HuH-7.5 (cell line): Measurements from ENCODE around the gene MDFI.

Experiments
- DNase-seq: peaks from one replicate; pipeline ENCODE4 v3.0.0; 2011; ENCODE audit warnings: low spot score

Gene MDFI

DNA sequence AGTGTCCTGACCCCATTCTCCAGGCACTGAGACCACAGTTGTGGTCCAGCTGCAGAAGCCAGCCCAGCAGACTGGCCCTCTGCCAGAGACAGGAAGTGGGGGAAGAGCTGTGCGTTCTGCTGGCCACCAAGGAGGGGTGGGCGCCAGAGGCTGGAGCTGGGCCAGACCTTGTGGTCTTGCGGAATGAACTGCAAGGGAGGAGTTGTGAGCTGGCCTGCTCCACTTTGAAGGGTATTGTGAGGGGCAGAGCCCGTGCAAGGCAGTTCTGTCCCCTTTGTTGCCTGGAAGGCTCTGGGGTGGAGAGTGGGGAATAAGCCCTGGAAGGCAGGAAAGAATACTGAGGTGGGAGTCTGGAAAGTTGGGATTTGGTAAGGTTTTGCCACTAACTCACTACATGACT, 3.6 kb upstream of the MDFI start:
- no peak for DNase-seq

DNA sequence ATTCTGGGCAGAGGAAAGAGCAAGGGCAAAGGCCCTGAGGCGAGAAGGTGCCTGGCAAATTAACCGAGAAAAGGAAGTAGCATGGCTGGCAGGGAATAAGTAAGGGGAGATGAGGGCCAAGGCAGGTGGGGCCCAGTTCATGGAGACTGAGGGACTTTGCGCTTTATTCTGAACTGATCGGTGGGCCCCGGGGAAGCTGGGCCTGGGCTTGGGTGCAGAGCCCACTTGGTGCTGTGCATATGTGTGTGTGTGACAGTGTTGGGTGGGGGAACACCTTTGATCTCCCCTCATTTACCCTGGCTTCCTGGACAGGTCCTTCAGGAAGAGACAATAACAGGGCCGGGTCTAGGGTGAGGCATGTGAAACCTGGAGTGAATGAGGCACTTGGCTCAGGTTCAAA, 2.9 kb upstream of the MDFI start:
- no peak for DNase-seq

- no peak for DNase-seq
Observed at GRCh38 chr6:41636833-41637193, 1.5 kb upstream of the MDFI start.

DNA sequence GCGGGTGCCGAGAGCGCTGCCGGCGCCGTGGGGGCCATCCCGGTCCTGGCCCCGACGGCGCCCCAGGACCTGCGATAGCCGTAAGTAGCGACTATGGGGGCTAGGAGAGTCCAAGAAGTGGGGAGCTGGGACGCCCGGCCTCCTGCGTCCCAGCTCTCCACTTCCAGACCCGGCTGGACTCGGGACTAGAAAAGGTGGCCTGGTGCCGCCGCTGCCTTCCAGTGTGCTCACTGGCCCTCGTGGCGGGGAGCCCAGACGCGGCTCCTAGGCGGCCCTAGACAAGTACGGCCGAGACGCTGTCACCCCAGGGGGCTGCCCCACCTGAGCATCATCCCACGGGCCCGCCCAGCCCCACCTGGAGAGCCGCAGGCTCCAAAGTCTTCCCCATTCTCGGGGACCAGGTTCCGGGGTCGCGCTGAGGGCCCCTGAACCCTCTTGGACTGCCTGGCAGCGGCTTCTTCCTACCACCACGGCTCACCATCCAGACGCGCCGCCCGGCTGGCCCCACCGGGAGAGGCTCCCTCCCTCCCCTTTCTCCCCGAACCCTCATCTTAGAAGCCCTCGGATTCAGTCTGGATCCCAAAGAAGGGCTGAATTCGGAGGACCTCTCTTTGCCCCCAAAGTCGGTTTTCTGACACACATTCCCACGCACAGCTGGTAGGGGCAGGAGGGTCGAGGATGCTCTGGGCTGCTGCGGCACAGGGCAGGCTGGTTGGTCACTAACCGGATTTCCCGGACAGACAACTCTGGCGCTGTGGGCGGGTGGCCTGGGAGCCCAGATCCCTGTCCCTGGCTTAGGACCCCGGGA, 870 bp upstream of the MDFI start:
- DNase-seq, result peak; percentile 35

DNA sequence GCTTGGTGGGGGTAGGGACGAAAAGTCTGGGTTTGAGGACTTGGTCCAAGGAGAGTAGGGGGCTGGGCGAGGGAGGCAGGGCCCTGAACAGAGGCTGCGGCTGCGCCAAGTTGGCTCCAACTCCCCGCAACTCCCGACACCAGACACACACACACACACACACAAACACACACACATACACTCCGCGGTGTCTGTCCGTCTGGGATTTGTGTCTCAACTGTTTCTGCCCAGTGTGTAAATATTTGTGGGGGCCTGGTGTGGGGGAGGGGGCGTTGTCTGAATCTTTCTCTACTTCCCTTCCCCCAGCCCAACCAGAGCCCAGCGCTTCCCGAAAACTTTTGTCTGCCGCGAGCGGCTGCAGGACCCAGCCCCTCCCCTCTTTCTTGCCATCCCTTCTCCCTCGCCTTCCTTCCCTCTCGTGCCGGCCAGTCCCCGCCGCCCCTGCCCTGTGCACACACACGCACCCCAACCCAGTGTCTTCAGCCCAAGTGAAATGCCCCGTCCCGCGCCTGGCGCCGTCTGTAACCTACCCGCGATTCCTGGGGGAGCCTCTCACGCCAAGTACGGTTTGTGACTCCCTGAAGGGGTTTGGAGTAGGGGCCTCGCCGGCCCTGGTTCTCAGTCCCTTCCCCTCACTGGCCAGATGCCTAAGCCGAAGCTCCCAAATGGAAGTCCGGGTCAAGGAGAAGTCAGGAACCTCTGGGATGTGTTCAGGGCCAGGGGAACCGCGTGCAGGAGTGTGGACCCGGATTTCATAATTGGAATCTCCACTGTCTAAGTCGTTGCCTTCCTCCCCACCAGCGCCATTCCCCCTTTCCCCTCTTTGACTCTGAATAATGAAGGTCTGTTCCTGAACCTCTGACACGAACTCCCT, 904 bp downstream of the MDFI start:
- no peak for DNase-seq

DNA sequence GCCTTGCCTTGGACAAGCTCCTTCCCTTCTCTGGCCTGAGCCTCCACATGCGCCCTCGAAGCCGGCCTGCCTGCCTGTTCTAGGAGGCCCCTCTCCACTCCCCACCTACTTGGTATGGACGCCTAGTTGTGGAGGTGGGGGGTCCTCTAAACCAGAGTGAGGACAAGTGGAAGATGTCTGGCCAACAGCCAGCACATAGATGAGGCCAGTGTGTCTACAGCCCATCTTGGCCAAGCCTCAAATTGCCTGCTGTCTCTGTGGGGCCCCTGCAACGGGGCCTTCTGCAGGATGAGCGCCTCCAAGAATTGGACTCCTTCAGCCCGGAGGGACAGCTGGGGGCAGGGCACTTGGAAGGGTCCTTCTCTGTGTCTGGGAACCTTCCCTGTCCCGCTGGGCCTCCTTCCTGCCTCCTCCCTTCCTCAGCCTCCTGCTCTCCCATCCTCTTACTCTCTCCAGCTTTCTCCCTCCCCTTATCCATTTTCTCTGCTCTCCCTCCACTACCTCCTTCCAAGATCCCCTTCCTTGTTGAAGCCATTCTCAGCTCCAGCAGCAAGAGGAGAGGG, 1.6 kb downstream of the MDFI start:
- no peak for DNase-seq

GRCh38 chr6:41640426-41640825, 2.2 kb downstream of the MDFI start:
- no peak for DNase-seq

DNA sequence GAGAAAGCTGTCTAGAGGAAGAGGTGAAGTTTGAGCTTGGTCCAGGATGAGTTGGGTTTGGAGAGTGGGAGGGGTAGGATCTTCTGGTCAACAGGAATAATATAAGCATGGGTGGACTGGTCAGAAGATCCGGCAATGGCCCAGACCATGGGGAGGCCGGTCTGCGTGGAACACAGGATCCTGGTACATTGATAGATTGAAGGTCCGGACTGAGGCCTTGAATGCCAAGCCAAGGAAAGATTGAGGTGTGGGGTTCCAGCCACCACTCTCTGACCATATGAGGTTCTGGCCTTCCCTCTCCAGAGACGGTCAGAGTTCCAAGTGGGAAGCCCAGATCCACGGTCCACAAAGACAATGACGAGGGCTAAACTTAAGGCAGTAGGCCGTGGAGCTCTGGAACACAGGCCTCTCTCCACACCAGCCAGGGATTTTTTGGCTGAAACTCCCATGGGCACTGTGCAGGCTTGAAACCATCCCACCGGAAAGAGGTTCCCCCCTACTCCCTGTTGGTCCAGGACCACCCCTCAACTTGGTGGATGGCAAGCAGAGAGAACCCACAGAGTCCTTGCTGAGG, 3.2 kb downstream of the MDFI start:
- DNase-seq, result no peak

DNA sequence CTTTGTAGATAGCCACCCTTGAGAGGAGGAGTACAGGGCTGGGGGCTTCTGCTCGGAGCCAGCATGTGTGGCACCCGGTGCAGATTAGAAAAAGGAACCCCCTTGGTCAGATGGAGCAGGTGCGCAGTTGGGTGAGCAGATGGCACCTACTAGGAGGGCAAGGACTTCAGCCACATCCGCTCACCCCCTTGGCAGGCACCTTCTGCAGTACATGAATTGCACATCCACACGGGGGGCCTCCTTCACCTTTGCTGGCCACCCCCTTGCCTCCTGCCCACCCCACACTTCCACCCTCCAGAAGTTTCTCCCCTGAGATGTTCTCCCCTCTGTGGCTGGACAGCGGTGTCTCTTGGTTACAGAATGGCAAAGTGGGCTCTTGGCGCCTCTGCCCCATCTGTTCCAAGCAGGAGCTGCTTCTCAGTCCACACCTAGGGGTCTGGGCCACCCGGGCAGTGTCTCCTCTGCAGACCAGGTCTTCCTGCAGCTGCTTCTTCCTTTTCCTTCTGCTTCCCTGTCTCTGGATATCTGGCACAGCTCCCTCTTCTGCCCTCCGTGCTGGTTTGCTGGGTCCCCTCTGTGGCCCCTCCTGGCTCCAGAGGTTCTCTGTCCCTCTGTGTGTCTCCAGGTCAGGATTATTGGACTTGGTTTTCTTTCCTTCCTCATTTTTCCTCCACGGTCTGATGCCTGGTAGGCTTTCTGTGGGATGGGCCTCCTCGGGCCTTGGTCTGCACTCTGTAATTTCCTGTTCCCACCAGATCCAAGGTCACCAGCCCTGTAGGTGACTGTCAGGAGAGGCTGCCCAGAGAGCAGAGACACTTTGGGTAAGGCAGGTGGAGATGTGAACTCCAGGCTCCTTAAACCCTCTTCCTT, 4.1 kb downstream of the MDFI start:
- DNase-seq, result no peak

- no peak for DNase-seq
Observed at GRCh38 chr6:41642960-41643898, 5.0 kb downstream of the MDFI start.

GRCh38 chr6:41643899-41644269, 5.6 kb downstream of the MDFI start:
- DNase-seq, result no peak

- no peak for DNase-seq
Observed at GRCh38 chr6:41644297-41644879, 6.1 kb downstream of the MDFI start.

- no peak for DNase-seq
Observed at GRCh38 chr6:41645007-41645618, 6.8 kb downstream of the MDFI start.

GRCh38 chr6:41646026-41646795, 7.9 kb downstream of the MDFI start:
- no peak for DNase-seq

- DNase-seq, result no peak
Observed at GRCh38 chr6:41647061-41647511, 8.8 kb downstream of the MDFI start.

DNA sequence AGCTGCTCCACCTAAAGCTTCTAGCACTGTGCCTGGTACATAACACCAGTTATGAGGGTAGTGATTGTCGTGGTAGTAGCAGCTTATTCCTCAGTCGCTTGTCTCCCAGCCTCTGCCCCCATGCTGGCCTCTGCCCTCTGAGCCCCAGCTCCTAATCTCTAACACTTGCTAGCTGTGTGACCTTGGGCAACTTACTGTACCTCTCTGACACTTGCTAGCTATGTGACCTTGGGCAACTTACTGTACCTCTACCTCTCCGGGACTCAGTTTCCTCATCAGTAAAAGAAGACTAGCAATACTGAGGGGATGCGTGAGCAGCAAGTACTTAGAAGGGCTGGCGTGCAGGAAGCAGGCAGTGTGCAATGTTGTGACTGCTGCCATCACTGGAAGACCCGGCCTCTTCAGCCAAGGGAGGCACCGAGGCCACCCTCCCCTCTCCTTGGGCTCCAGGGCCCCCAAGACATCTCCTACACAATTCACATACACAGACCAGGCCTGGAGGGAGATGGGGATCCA, 9.9 kb downstream of the MDFI start:
- DNase-seq, result no peak

GRCh38 chr6:41648921-41649320, 10.7 kb downstream of the MDFI start:
- no peak for DNase-seq

GRCh38 chr6:41649596-41649995, 11.3 kb downstream of the MDFI start:
- DNase-seq, result no peak

DNA sequence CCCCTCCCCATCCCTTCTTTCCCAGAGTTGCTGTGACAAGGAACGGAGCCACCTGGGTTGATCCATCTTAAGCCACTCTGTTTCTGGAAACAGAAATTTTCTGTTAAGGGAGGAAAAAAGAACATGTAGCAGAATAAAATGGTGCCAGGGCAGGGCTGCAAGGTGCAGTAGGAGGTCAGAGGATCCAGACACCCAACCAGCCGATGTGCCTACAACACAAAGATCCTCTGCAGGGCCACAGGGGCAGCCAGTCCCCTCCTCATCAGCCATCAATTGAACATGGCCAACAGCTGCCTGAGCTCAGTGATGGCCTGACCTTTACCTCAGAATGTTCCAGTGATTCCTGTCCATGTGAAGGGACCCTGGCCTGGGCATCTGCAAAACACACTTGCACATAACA, 11.9 kb downstream of the MDFI start:
- DNase-seq, result no peak
